Tibial nerve (tissue), 4 donors: ENCODE measurements around the gene TGM2. TPM values are rescaled to one million over a fixed set of nuclear protein-coding genes. Genes with fewer than 3 reads are reported as not detected.
"Not testable (repeated sequence)": the region's sequence is repeated elsewhere in the genome, so short reads cannot be mapped to it uniquely, and the experiment has no call there.

Experiments
- DNase-seq, 2 donors: peaks; one replicate each; pipeline ENCODE4 v3.0.0-alpha.2; 2019; ENCODE audit warnings: low spot score in 2 of 2
- H3K27ac ChIP-seq, 4 donors: fragments of 200-600 bp; sonication (generic) in 3 of 4; one replicate each; pipeline ENCODE4 v1.5.1; 2017 to 2019; ENCODE audit warnings: mild to moderate bottlenecking in 1 of 4
- H3K27me3 ChIP-seq, 2 donors: fragments of 200-600 bp; sonication (generic) in 1 of 2; one replicate each; pipeline versions ENCODE4 v1.5.1 to v1.6.0; 2017 to 2019
- H3K36me3 ChIP-seq, 3 donors: fragments of 200-600 bp; sonication (generic); one replicate each; pipeline ENCODE4 v1.5.1; 2018 to 2019
- H3K4me1 ChIP-seq, 4 donors: fragments of 200-600 bp; sonication (generic) in 3 of 4; one replicate each; pipeline ENCODE4 v1.5.1; 2017 to 2019
- H3K4me3 ChIP-seq, 4 donors: fragments of 200-600 bp; sonication (generic) in 3 of 4; one replicate each; pipeline ENCODE4 v1.5.1; 2017 to 2019; ENCODE audit warnings: mild to moderate bottlenecking in 1 of 4, moderate library complexity in 1 of 4
- H3K9me3 ChIP-seq, 4 donors: fragments of 200-600 bp; sonication (generic) in 3 of 4; one replicate each; pipeline ENCODE4 v1.5.1; 2017 to 2019
- CTCF ChIP-seq, 5 experiments: fragments of 200-600 bp in 3 of 5; fragments of 450-650 bp in 2 of 5; sonication (generic) in 3 of 5; IDR thresholded peaks; one replicate each; pipeline ENCODE4 v1.5.1; 2016 to 2019; ENCODE audit warnings: antibody characterized with exemption in 5 of 5, mild to moderate bottlenecking in 3 of 5, moderate library complexity in 2 of 5
- EP300 ChIP-seq, 2 donors: sonication (generic); formaldehyde crosslinking; IDR thresholded peaks; one replicate each; pipeline ENCODE4 v1.6.1; 2017; ENCODE audit warnings: antibody characterized with exemption in 2 of 2, mild to moderate bottlenecking in 1 of 2
- POLR2A ChIP-seq, 2 donors: fragments of 450-650 bp; IDR thresholded peaks; one replicate each; pipeline ENCODE4 v1.6.1; 2017; ENCODE audit warnings: antibody characterized with exemption in 2 of 2, mild to moderate bottlenecking in 2 of 2, moderate library complexity in 2 of 2
- WGBS, 2 donors: methylation state at CpG; one replicate each; pipeline ENCODE4 v1.1.5; 2018; 5-methylcytosine and 5-hydroxymethylcytosine counted together
- total RNA-seq, 4 donors: library from RNA; depleted of rRNA; stranded (reverse); fragments of >200 nt; gene quantifications; one replicate each; pipeline ENCODE4 v1.1.0, GENCODE V29; 2016

Gene TGM2
- total RNA-seq, 4 donors from 2014 or later, result 17.0 to 87.6 (median 55.8) TPM

- Histone ChIP-seq H3K27me3 (no peaks in the 10 kb centered on the region), H3K27ac (peak overlapping the region in 2 of 4 donors; percentile 54 to 61), H3K9me3 (no peaks in the 10 kb centered on the region), H3K4me3 (no peak overlapping the region), H3K36me3 (no peaks in the 10 kb centered on the region), H3K4me1 (peaks cover 0 to 30% (median 13%) of the 10 kb centered on the region in 4 donors)
- 70 to 78% methylated on average over 4 of the region's 4 CpGs for WGBS, 2 donors
- no peak for DNase-seq
- TF ChIP-seq EP300 (IDR thresholded peaks at IDR 0.05) (no peak), CTCF (IDR thresholded peaks at IDR 0.05) (no peak), POLR2A (IDR thresholded peaks at IDR 0.05) (no peak)
Measured at GRCh38 chr20:38108438-38108985, 56.6 kb downstream of the TGM2 start.

GRCh38 chr20:38107916-38108315 is 57.2 kb downstream of the TGM2 start:
- H3K9me3 ChIP-seq, DNase-seq, H3K4me3 ChIP-seq, H3K27ac ChIP-seq, H3K27me3 ChIP-seq, H3K36me3 ChIP-seq: not testable (repeated sequence)
- WGBS, 2 donors, result 85 to 87% methylated on average over 7 of the region's 7 CpGs
- peaks cover 0 to 30% (median 13%) of the 10 kb centered on the region in 4 donors for H3K4me1 ChIP-seq

- not testable (repeated sequence) for H3K9me3 ChIP-seq, H3K27me3 ChIP-seq, H3K27ac ChIP-seq, H3K4me3 ChIP-seq, DNase-seq, H3K36me3 ChIP-seq
- H3K4me1 ChIP-seq, result peaks cover 0 to 30% (median 13%) of the 10 kb centered on the region in 4 donors
- 81 to 94% methylated on average over 1 of the region's 1 CpG for WGBS, 2 donors
Measured at GRCh38 chr20:38107386-38107785, 57.7 kb downstream of the TGM2 start.

GRCh38 chr20:38106461-38106860 is 58.6 kb downstream of the TGM2 start:
- Histone ChIP-seq H3K36me3 (no peaks in the 10 kb centered on the region), H3K4me1 (peaks cover 0 to 30% (median 13%) of the 10 kb centered on the region in 4 donors), H3K4me3 (no peak overlapping the region), H3K27ac (no peak overlapping the region), H3K9me3 (no peaks in the 10 kb centered on the region), H3K27me3 (no peaks in the 10 kb centered on the region)
- TF ChIP-seq EP300 (IDR thresholded peaks at IDR 0.05) (no peak), POLR2A (IDR thresholded peaks at IDR 0.05) (no peak), CTCF (IDR thresholded peaks at IDR 0.05) (no peak)
- DNase-seq, result no peak
- 86 to 88% methylated on average over 5 of the region's 5 CpGs for WGBS, 2 donors

- H3K9me3 ChIP-seq, result peaks cover 0 to 3% (median 0%) of the 10 kb centered on the region in 4 donors
- H3K4me3 ChIP-seq, result no peak overlapping the region
- TF ChIP-seq EP300 (IDR thresholded peaks at IDR 0.05) (no peak), CTCF (IDR thresholded peaks at IDR 0.05) (no peak), POLR2A (IDR thresholded peaks at IDR 0.05) (no peak)
- H3K4me1 ChIP-seq, result peaks cover 0 to 12% (median 5%) of the 10 kb centered on the region in 4 donors
- no peak for DNase-seq
- 13 to 41% methylated on average over 1 of the region's 1 CpG for WGBS, 2 donors
- no peaks in the 10 kb centered on the region for H3K36me3 ChIP-seq
- no peaks in the 10 kb centered on the region for H3K27me3 ChIP-seq
- no peak overlapping the region for H3K27ac ChIP-seq
Measured at GRCh38 chr20:38104285-38104684, 60.8 kb downstream of the TGM2 start.

GRCh38 chr20:38102206-38102605 is 62.9 kb downstream of the TGM2 start:
- not testable (repeated sequence) for H3K27ac ChIP-seq, H3K4me1 ChIP-seq, H3K9me3 ChIP-seq, H3K27me3 ChIP-seq, DNase-seq, H3K4me3 ChIP-seq, H3K36me3 ChIP-seq
- 85 to 92% methylated on average over 5 of the region's 5 CpGs for WGBS, 2 donors

- TF ChIP-seq EP300 (IDR thresholded peaks at IDR 0.05), result no peak
- Histone ChIP-seq H3K36me3 (no peaks in the 10 kb centered on the region), H3K4me1 (peaks cover 0 to 16% (median 11%) of the 10 kb centered on the region in 4 donors), H3K27ac (no peak overlapping the region), H3K9me3 (peaks cover 0 to 3% (median 0%) of the 10 kb centered on the region in 4 donors), H3K4me3 (no peak overlapping the region), H3K27me3 (no peaks in the 10 kb centered on the region)
- no peak for DNase-seq
- WGBS, 2 donors, result 79 to 85% methylated on average over 1 of the region's 1 CpG
Measured at GRCh38 chr20:38098952-38099351, 66.1 kb downstream of the TGM2 start.
